ENCODE results near the gene MALSU1.

DNA sequence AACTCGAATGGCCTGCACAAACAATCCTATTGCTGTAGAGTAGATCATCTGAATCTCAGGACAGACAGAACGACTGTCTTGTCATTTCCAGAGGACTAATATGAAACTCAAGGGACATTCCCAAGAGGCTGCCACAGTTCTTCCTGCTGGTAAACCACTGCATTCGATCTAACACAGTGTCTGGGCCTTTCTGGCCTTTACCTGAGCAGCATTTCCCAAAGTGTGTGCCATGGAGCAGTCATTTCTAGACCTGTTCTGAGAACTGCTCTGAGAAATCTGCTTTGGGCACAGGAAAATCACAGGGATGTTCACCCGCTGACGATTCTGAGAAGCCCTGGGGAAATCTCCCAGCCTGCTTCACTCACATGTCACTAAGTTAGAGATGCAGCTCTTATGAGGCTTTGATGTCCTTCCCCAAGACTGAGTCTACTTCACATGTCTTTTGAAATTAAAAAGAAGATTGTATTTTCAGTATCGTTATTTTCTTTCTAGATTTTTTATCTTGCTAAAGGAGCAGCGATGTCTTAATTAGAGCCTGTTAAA lies 34.2 kb upstream of the MALSU1 start:
- TF ChIP-seq POLR2A (IDR thresholded peaks at IDR 0.05; ENCODE audit: low read length) (no peak), MAZ (IDR thresholded peaks at IDR 0.05; ENCODE audit: borderline replicate concordance, low read depth, low read length) (no peak), RAD21 (conservative IDR thresholded peaks at IDR 0.05 in 1 of 2, IDR thresholded peaks at IDR 0.05 in 1 of 2) (no peak), JUNB (IDR thresholded peaks at IDR 0.05) (no peak), PHF8 (IDR thresholded peaks at IDR 0.05; ENCODE audit: borderline replicate concordance, low read depth) (no peak), CEBPB (IDR thresholded peaks at IDR 0.05) (no peak)
- TF ChIP-seq, protein P1, sequence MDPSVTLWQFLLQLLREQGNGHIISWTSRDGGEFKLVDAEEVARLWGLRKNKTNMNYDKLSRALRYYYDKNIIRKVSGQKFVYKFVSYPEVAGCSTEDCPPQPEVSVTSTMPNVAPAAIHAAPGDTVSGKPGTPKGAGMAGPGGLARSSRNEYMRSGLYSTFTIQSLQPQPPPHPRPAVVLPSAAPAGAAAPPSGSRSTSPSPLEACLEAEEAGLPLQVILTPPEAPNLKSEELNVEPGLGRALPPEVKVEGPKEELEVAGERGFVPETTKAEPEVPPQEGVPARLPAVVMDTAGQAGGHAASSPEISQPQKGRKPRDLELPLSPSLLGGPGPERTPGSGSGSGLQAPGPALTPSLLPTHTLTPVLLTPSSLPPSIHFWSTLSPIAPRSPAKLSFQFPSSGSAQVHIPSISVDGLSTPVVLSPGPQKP (IDR thresholded peaks at IDR 0.05; ENCODE audit: low read depth, low read length), result no peak
- TF ChIP-seq, protein P2, sequence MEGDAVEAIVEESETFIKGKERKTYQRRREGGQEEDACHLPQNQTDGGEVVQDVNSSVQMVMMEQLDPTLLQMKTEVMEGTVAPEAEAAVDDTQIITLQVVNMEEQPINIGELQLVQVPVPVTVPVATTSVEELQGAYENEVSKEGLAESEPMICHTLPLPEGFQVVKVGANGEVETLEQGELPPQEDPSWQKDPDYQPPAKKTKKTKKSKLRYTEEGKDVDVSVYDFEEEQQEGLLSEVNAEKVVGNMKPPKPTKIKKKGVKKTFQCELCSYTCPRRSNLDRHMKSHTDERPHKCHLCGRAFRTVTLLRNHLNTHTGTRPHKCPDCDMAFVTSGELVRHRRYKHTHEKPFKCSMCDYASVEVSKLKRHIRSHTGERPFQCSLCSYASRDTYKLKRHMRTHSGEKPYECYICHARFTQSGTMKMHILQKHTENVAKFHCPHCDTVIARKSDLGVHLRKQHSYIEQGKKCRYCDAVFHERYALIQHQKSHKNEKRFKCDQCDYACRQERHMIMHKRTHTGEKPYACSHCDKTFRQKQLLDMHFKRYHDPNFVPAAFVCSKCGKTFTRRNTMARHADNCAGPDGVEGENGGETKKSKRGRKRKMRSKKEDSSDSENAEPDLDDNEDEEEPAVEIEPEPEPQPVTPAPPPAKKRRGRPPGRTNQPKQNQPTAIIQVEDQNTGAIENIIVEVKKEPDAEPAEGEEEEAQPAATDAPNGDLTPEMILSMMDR (IDR thresholded peaks at IDR 0.05), result no peak
- TF ChIP-seq, protein P3, sequence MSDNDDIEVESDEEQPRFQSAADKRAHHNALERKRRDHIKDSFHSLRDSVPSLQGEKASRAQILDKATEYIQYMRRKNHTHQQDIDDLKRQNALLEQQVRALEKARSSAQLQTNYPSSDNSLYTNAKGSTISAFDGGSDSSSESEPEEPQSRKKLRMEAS (IDR thresholded peaks at IDR 0.05), result no peak
- TF ChIP-seq, protein P4, sequence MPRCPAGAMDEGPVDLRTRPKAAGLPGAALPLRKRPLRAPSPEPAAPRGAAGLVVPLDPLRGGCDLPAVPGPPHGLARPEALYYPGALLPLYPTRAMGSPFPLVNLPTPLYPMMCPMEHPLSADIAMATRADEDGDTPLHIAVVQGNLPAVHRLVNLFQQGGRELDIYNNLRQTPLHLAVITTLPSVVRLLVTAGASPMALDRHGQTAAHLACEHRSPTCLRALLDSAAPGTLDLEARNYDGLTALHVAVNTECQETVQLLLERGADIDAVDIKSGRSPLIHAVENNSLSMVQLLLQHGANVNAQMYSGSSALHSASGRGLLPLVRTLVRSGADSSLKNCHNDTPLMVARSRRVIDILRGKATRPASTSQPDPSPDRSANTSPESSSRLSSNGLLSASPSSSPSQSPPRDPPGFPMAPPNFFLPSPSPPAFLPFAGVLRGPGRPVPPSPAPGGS (IDR thresholded peaks at IDR 0.05), result no peak
